Right renal cortex interstitium (tissue), 3 donors: ENCODE measurements around the gene CREM. TPM values are rescaled to one million over a fixed set of nuclear protein-coding genes. Genes with fewer than 3 reads are reported as not detected.

Experiments used
- DNase-seq, 3 donors: peaks; one replicate each; pipeline ENCODE4 v3.0.0-alpha.2; 2013; ENCODE audit warnings: low read depth in 3 of 3, low spot score in 2 of 3
- polyA plus RNA-seq, 3 donors: library from polyadenylated mRNA; unstranded; fragments of 120-200 nt; gene quantifications; one replicate each; pipeline ENCODE4 v1.2.1, GENCODE V29; 2013; ENCODE audit not compliant: insufficient read length in 3 of 3

CREM gene
- polyA plus RNA-seq, 3 donors, result 47.1 to 51.1 (median 49.2) TPM

DNA sequence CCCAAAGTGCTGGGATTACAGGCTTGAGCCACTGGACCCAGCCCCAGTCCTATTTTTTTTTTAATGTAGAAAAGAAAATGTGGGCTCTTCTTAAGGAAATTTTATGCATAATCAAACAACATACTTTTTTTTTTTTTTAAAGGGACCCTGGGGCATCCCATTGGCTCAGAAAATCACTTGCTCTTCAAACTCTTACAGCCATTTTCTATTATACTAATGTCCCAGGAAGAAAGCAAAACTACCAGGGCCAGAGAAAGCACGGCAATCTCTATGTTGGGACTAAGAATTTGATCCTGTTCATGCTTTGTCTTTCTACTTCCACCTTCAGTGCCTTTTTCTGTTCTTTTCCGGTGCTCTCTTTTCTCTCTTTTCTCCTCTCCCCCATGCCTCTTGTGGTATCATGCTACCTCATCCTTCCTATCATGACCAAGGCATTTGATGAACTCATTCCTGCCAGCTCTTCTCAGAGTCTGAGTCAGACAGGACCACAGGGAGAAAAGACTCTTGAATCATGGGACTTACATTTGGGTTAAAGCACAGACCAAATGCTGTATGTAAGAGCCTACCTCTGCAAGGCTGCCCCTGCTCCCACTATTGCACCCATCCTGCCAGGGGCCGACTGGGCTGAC, 133.2 kb downstream of the CREM start:
- no peak for DNase-seq

DNA sequence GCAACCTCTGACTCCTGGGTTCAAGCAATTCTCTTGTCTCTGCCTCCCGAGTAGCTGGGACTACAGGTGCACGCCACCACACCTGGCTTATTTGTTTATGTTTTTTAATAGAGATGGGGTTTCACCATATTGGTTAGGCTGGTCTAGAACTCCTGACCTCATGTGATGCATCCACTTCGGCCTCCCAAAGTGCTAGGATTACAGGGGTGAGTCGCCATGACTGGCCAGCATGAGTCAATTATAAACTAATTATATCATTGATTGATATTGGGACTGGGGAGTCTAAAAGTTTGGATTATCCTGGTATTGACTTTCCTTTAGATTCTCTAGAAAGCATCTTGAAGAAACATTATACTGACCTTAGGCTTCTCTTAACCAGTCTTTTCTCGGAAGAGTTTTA, 135.8 kb downstream of the CREM start:
- no peak for DNase-seq

Other genes starting within 250 kb of the CREM start
- 10 to 100 TPM; 42.7 to 46.6 (median 45.7) TPM for gene CUL2, start 36.5 kb upstream of the CREM start, polyA plus RNA-seq
- gene CCNY, start 209.7 kb downstream of the CREM start, polyA plus RNA-seq, result 100 to 1,000 TPM; 101 to 119 (median 117) TPM